Stomach (tissue), 4 donors: ENCODE data around the gene ZDHHC21.

ENCODE experiments used
- POLR2A ChIP-seq, 4 donors: fragments of 450-650 bp; IDR thresholded peaks; one replicate each; pipeline ENCODE4 v1.6.1; 2016; ENCODE audit warnings: antibody characterized with exemption in 4 of 4, control low read depth in 2 of 4, mild to moderate bottlenecking in 1 of 4, moderate library complexity in 1 of 4
- TF ChIP-seq, protein P1 (sequence below), 7 experiments: fragments of 450-650 bp in 4 of 7; fragments of 200-600 bp in 3 of 7; sonication (generic) in 3 of 7; IDR thresholded peaks; one replicate each; pipeline ENCODE4 v1.5.1; 2016 to 2019; ENCODE audit warnings: antibody characterized with exemption in 7 of 7, control low read depth in 2 of 7, mild to moderate bottlenecking in 1 of 7

DNA sequence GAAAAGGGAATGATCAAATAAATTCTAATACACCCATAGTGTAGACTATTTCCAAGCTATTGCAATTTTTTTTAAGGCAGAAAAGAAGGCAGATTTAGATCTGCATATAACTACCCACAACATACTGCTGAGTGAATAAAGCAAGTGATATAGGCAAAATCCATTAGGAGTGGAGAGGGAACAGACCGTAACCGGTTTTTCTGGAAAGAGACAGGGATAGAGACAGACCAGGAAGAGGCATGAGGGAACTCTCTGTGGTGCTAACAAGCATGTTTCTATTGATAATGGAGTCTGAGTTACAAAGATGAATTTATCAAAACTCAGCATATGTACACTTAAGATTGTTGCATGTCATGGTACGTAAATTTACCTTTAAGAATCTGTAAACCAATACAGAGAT lies 14.5 kb downstream of the ZDHHC21 start:
- TF ChIP-seq, protein P1, sequence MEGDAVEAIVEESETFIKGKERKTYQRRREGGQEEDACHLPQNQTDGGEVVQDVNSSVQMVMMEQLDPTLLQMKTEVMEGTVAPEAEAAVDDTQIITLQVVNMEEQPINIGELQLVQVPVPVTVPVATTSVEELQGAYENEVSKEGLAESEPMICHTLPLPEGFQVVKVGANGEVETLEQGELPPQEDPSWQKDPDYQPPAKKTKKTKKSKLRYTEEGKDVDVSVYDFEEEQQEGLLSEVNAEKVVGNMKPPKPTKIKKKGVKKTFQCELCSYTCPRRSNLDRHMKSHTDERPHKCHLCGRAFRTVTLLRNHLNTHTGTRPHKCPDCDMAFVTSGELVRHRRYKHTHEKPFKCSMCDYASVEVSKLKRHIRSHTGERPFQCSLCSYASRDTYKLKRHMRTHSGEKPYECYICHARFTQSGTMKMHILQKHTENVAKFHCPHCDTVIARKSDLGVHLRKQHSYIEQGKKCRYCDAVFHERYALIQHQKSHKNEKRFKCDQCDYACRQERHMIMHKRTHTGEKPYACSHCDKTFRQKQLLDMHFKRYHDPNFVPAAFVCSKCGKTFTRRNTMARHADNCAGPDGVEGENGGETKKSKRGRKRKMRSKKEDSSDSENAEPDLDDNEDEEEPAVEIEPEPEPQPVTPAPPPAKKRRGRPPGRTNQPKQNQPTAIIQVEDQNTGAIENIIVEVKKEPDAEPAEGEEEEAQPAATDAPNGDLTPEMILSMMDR (IDR thresholded peaks at IDR 0.05), result no peak
- TF ChIP-seq POLR2A (IDR thresholded peaks at IDR 0.05), result no peak
